ENCODE data around the gene PRR13. TPM values are rescaled to one million over a fixed set of nuclear protein-coding genes. Genes with fewer than 3 reads are reported as not detected.

Gene PRR13
- total and polyA plus RNA-seq, 9 of the 15 experiments (the other 6 are each of a cell fraction or from before 2014, with no cell fraction given), result 117 to 835 (median 285) TPM

GRCh38 chr12:53424626-53425514 lies 16.7 kb upstream of the PRR13 start (continued):
- TF ChIP-seq CBX8 (IDR thresholded peaks at IDR 0.05; ENCODE audit: borderline replicate concordance, extremely low read depth, low read depth, low read length, poor library complexity, severe bottlenecking) (no peak), HMGN3 (IDR thresholded peaks at IDR 0.05; ENCODE audit: borderline replicate concordance, extremely low read depth, insufficient read length, low read depth, low read length) (no peak), ZNF224 (CRISPR knock-in tag; IDR thresholded peaks at IDR 0.05) (no peak), ZNF197 (CRISPR knock-in tag; IDR thresholded peaks at IDR 0.05; ENCODE audit: low read depth) (no peak), RBM39 (optimal IDR thresholded peaks at IDR 0.05; ENCODE audit: low read depth, low read length) (no peak), SIN3B (IDR thresholded peaks at IDR 0.05; ENCODE audit: low read depth) (no peak), GATAD2A (IDR thresholded peaks at IDR 0.05) (no peak), ZNF57 (CRISPR knock-in tag; IDR thresholded peaks at IDR 0.05) (no peak), ZNF830 (CRISPR knock-in tag; IDR thresholded peaks at IDR 0.05) (no peak), HNRNPK (IDR thresholded peaks at IDR 0.05; ENCODE audit: low read depth, low read length, poor library complexity, severe bottlenecking) (no peak), ZNF766 (CRISPR knock-in tag; conservative IDR thresholded peaks at IDR 0.05) (no peak), HMG20A (CRISPR knock-in tag; conservative IDR thresholded peaks at IDR 0.05) (no peak), PML (IDR thresholded peaks at IDR 0.05; ENCODE audit: low read length) (no peak), GTF2B (IDR thresholded peaks at IDR 0.05; ENCODE audit: extremely low read depth, insufficient read length) (no peak), U2AF2 (optimal IDR thresholded peaks at IDR 0.05; ENCODE audit: low read depth, low read length) (no peak), SAP30 (IDR thresholded peaks at IDR 0.05; ENCODE audit: borderline replicate concordance, insufficient read depth, low read depth, low read length, poor library complexity, severe bottlenecking) (no peak), NCOA1 (IDR thresholded peaks at IDR 0.05; ENCODE audit: low read depth) (no peak)
- TF ChIP-seq, protein P1, sequence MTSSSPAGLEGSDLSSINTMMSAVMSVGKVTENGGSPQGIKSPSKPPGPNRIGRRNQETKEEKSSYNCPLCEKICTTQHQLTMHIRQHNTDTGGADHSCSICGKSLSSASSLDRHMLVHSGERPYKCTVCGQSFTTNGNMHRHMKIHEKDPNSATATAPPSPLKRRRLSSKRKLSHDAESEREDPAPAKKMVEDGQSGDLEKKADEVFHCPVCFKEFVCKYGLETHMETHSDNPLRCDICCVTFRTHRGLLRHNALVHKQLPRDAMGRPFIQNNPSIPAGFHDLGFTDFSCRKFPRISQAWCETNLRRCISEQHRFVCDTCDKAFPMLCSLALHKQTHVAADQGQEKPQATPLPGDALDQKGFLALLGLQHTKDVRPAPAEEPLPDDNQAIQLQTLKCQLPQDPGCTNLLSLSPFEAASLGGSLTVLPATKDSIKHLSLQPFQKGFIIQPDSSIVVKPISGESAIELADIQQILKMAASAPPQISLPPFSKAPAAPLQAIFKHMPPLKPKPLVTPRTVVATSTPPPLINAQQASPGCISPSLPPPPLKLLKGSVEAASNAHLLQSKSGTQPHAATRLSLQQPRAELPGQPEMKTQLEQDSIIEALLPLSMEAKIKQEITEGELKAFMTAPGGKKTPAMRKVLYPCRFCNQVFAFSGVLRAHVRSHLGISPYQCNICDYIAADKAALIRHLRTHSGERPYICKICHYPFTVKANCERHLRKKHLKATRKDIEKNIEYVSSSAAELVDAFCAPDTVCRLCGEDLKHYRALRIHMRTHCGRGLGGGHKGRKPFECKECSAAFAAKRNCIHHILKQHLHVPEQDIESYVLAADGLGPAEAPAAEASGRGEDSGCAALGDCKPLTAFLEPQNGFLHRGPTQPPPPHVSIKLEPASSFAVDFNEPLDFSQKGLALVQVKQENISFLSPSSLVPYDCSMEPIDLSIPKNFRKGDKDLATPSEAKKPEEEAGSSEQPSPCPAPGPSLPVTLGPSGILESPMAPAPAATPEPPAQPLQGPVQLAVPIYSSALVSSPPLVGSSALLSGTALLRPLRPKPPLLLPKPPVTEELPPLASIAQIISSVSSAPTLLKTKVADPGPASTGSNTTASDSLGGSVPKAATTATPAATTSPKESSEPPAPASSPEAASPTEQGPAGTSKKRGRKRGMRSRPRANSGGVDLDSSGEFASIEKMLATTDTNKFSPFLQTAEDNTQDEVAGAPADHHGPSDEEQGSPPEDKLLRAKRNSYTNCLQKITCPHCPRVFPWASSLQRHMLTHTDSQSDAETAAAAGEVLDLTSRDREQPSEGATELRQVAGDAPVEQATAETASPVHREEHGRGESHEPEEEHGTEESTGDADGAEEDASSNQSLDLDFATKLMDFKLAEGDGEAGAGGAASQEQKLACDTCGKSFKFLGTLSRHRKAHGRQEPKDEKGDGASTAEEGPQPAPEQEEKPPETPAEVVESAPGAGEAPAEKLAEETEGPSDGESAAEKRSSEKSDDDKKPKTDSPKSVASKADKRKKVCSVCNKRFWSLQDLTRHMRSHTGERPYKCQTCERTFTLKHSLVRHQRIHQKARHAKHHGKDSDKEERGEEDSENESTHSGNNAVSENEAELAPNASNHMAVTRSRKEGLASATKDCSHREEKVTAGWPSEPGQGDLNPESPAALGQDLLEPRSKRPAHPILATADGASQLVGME (CRISPR knock-in tag; IDR thresholded peaks at IDR 0.05), result no peak
- TF ChIP-seq, protein P2, sequence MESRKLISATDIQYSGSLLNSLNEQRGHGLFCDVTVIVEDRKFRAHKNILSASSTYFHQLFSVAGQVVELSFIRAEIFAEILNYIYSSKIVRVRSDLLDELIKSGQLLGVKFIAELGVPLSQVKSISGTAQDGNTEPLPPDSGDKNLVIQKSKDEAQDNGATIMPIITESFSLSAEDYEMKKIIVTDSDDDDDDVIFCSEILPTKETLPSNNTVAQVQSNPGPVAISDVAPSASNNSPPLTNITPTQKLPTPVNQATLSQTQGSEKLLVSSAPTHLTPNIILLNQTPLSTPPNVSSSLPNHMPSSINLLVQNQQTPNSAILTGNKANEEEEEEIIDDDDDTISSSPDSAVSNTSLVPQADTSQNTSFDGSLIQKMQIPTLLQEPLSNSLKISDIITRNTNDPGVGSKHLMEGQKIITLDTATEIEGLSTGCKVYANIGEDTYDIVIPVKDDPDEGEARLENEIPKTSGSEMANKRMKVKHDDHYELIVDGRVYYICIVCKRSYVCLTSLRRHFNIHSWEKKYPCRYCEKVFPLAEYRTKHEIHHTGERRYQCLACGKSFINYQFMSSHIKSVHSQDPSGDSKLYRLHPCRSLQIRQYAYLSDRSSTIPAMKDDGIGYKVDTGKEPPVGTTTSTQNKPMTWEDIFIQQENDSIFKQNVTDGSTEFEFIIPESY (CRISPR knock-in tag; IDR thresholded peaks at IDR 0.05), result no peak

Data from K562 (cell line).